HEK293 (cell line): ENCODE data around the gene WNT7B.

Source experiments
- HOXA7 ChIP-seq: sonication (generic); formaldehyde crosslinking; IDR thresholded peaks from 2 replicates; pipeline ENCODE4 v1.8.1; 2022; ENCODE audit warnings: missing genetic modification reagents, borderline replicate concordance
- HOXC10 ChIP-seq: sonication (generic); formaldehyde crosslinking; IDR thresholded peaks from 2 replicates; pipeline ENCODE4 v1.8.1; 2023; ENCODE audit warnings: mild to moderate bottlenecking, missing genetic modification reagents
- KLF8 ChIP-seq: fragments of 450-650 bp; formaldehyde crosslinking; IDR thresholded peaks from 2 replicates; pipeline ENCODE4 v1.5.1; 2016; ENCODE audit warnings: missing biosample characterization, missing genetic modification characterization
- KLF9 ChIP-seq: fragments of 450-650 bp; formaldehyde crosslinking; IDR thresholded peaks from 2 replicates; pipeline ENCODE4 v1.5.1; 2016; ENCODE audit warnings: missing biosample characterization, missing genetic modification characterization, low read depth
- SALL2 ChIP-seq: fragments of 450-650 bp; formaldehyde crosslinking; IDR thresholded peaks from 2 replicates; pipeline ENCODE4 v1.5.0; 2017; ENCODE audit warnings: missing biosample characterization, mild to moderate bottlenecking, missing genetic modification characterization, borderline replicate concordance
- SCRT2 ChIP-seq: fragments of 450-650 bp; formaldehyde crosslinking; IDR thresholded peaks from 2 replicates; pipeline ENCODE4 v1.5.1; 2016; ENCODE audit warnings: missing biosample characterization, missing genetic modification characterization
- SP3 ChIP-seq: fragments of 450-650 bp; formaldehyde crosslinking; IDR thresholded peaks from 2 replicates; pipeline ENCODE4 v1.5.1; 2016; ENCODE audit warnings: missing biosample characterization, missing genetic modification characterization
- SP7 ChIP-seq: fragments of 450-650 bp; formaldehyde crosslinking; IDR thresholded peaks from 2 replicates; pipeline ENCODE4 v1.5.1; 2016; ENCODE audit warnings: missing biosample characterization, missing genetic modification characterization
- YY1 ChIP-seq: fragments of 450-650 bp; formaldehyde crosslinking; IDR thresholded peaks from 2 replicates; pipeline ENCODE4 v1.5.1; 2018; ENCODE audit warnings: missing biosample characterization, missing genetic modification characterization
- ZBTB17 ChIP-seq: fragments of 450-650 bp; formaldehyde crosslinking; IDR thresholded peaks from 2 replicates; pipeline ENCODE4 v1.5.1; 2016; ENCODE audit warnings: missing biosample characterization, missing genetic modification characterization
- ZFHX2 ChIP-seq: fragments of 450-650 bp; formaldehyde crosslinking; conservative IDR thresholded peaks from 2 replicates; pipeline ENCODE4 v1.5.1; 2016; ENCODE audit warnings: missing biosample characterization, missing genetic modification characterization
- ZIC2 ChIP-seq: fragments of 450-650 bp; formaldehyde crosslinking; IDR thresholded peaks from 2 replicates; pipeline ENCODE4 v1.5.1; 2016; ENCODE audit warnings: missing biosample characterization, missing genetic modification characterization
- ZNF157 ChIP-seq: fragments of 450-650 bp; formaldehyde crosslinking; IDR thresholded peaks from 2 replicates; pipeline ENCODE4 v1.5.1; 2016; ENCODE audit warnings: missing biosample characterization, missing genetic modification characterization
- ZNF2 ChIP-seq: fragments of 450-650 bp; formaldehyde crosslinking; IDR thresholded peaks from 2 replicates; pipeline ENCODE4 v1.5.1; 2016; ENCODE audit warnings: missing biosample characterization, missing genetic modification characterization
- ZNF221 ChIP-seq: fragments of 450-650 bp; formaldehyde crosslinking; IDR thresholded peaks from 2 replicates; pipeline ENCODE4 v1.5.1; 2017; ENCODE audit warnings: missing biosample characterization, missing genetic modification characterization, borderline replicate concordance
- ZNF280D ChIP-seq: fragments of 450-650 bp; formaldehyde crosslinking; IDR thresholded peaks from 2 replicates; pipeline ENCODE4 v1.5.1; 2016; ENCODE audit warnings: missing biosample characterization, missing genetic modification characterization
- ZNF302 ChIP-seq: fragments of 450-650 bp; formaldehyde crosslinking; IDR thresholded peaks from 2 replicates; pipeline ENCODE4 v1.5.1; 2016; ENCODE audit warnings: missing biosample characterization, missing genetic modification characterization, low read depth
- ZNF391 ChIP-seq: fragments of 450-650 bp; formaldehyde crosslinking; IDR thresholded peaks from 2 replicates; pipeline ENCODE4 v1.5.1; 2016; ENCODE audit warnings: low read depth, missing biosample characterization, missing genetic modification characterization, borderline replicate concordance
- ZNF433 ChIP-seq: fragments of 450-650 bp; formaldehyde crosslinking; IDR thresholded peaks from 2 replicates; pipeline ENCODE4 v1.5.1; 2016; ENCODE audit warnings: missing biosample characterization, missing genetic modification characterization, low read depth
- ZNF449 ChIP-seq: fragments of 450-650 bp; formaldehyde crosslinking; IDR thresholded peaks from 2 replicates; pipeline ENCODE4 v1.5.1; 2017; ENCODE audit warnings: missing biosample characterization, mild to moderate bottlenecking, missing genetic modification characterization, moderate library complexity
- ZNF473 ChIP-seq: fragments of 450-650 bp; formaldehyde crosslinking; IDR thresholded peaks from 2 replicates; pipeline ENCODE4 v1.5.1; 2017; ENCODE audit warnings: missing biosample characterization, missing genetic modification characterization
- ZNF558 ChIP-seq: fragments of 450-650 bp; formaldehyde crosslinking; IDR thresholded peaks from 2 replicates; pipeline ENCODE4 v1.5.1; 2016; ENCODE audit warnings: missing biosample characterization, missing genetic modification characterization
- ZNF629 ChIP-seq: fragments of 450-650 bp; formaldehyde crosslinking; IDR thresholded peaks from 2 replicates; pipeline ENCODE4 v1.5.1; 2017; ENCODE audit warnings: missing biosample characterization, missing genetic modification characterization
- ZNF670 ChIP-seq: fragments of 450-650 bp; formaldehyde crosslinking; IDR thresholded peaks from 2 replicates; pipeline ENCODE4 v1.5.1; 2016; ENCODE audit warnings: missing biosample characterization, missing genetic modification characterization, low read depth
- ZNF792 ChIP-seq: fragments of 450-650 bp; formaldehyde crosslinking; IDR thresholded peaks from 2 replicates; pipeline ENCODE4 v1.5.1; 2016; ENCODE audit warnings: missing biosample characterization, missing genetic modification characterization
- ZSCAN4 ChIP-seq: fragments of 450-650 bp; formaldehyde crosslinking; IDR thresholded peaks from 2 replicates; pipeline ENCODE4 v1.5.1; 2017; ENCODE audit warnings: missing biosample characterization, missing genetic modification characterization
- TF ChIP-seq, protein P1 (sequence below): fragments of 450-650 bp; formaldehyde crosslinking; IDR thresholded peaks from 2 replicates; pipeline ENCODE4 v1.5.1; 2016; ENCODE audit warnings: missing biosample characterization, missing genetic modification characterization
- TF ChIP-seq, protein P2 (sequence below): fragments of 450-650 bp; formaldehyde crosslinking; IDR thresholded peaks from 2 replicates; pipeline ENCODE4 v1.5.1; 2016; ENCODE audit warnings: missing biosample characterization, missing genetic modification characterization
- TF ChIP-seq, protein P3 (sequence below): fragments of 450-650 bp; formaldehyde crosslinking; IDR thresholded peaks from 2 replicates; pipeline ENCODE4 v1.5.1; 2016; ENCODE audit warnings: missing biosample characterization, missing genetic modification characterization, low read depth
- TF ChIP-seq, protein P4 (sequence below): fragments of 450-650 bp; formaldehyde crosslinking; IDR thresholded peaks from 2 replicates; pipeline ENCODE4 v1.5.1; 2016; ENCODE audit warnings: missing biosample characterization, missing genetic modification characterization

WNT7B gene

DNA sequence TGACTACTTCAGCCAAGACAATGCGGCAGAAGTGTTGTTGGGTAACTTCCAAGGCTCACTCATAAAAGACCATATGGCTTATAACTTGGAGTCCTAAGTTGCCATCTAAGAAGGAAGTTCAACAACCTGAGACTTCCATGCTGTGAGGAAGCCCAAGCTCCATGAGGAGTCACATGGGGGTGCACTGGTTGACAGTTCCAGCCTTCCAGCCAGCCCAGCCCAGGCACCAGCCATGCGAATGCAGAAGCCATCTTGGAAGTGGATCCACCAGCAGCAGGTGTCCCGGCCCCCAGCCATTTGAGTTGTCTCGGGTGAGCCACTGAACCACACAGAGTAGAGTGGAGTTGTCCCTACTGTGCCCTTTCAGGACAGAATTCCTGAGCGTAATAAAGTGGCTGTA lies 32.8 kb upstream of the WNT7B start (continued):
- TF ChIP-seq ZNF280D (tag by site-specific recombination) (peak; percentile 97), ZNF670 (tag by site-specific recombination) (no peak), ZNF449 (tag by site-specific recombination) (no peak), HOXA7 (CRISPR knock-in tag) (no peak), ZNF433 (tag by site-specific recombination) (no peak), SP3 (tag by site-specific recombination) (no peak), KLF8 (tag by site-specific recombination) (0 out of 2 replicates have a peak, but pooled peaks have one; percentile 34), ZNF558 (tag by site-specific recombination) (no peak), ZSCAN4 (no peak), ZNF792 (tag by site-specific recombination) (no peak), ZNF302 (tag by site-specific recombination) (no peak), ZNF629 (tag by site-specific recombination) (peak; percentile 22; the same call in 1 of the 2 replicates), ZNF473 (tag by site-specific recombination) (no peak), ZNF391 (tag by site-specific recombination) (no peak), ZNF221 (tag by site-specific recombination) (no peak), SCRT2 (tag by site-specific recombination) (peak; percentile 61), YY1 (peak; percentile 76), ZFHX2 (tag by site-specific recombination) (no peak), ZNF157 (tag by site-specific recombination) (no peak), SALL2 (tag by site-specific recombination) (no peak), ZNF2 (tag by site-specific recombination) (no peak), SP7 (peak; percentile 32; the same call in 1 of the 2 replicates), HOXC10 (CRISPR knock-in tag) (no peak), ZIC2 (tag by site-specific recombination) (no peak), KLF9 (no peak), ZBTB17 (no peak)
- TF ChIP-seq, protein P1, sequence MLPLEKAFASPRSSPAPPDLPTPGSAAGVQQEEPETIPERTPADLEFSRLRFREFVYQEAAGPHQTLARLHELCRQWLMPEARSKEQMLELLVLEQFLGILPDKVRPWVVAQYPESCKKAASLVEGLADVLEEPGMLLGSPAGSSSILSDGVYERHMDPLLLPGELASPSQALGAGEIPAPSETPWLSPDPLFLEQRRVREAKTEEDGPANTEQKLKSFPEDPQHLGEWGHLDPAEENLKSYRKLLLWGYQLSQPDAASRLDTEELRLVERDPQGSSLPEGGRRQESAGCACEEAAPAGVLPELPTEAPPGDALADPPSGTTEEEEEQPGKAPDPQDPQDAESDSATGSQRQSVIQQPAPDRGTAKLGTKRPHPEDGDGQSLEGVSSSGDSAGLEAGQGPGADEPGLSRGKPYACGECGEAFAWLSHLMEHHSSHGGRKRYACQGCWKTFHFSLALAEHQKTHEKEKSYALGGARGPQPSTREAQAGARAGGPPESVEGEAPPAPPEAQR (tag by site-specific recombination) = no peak
- TF ChIP-seq, protein P2, sequence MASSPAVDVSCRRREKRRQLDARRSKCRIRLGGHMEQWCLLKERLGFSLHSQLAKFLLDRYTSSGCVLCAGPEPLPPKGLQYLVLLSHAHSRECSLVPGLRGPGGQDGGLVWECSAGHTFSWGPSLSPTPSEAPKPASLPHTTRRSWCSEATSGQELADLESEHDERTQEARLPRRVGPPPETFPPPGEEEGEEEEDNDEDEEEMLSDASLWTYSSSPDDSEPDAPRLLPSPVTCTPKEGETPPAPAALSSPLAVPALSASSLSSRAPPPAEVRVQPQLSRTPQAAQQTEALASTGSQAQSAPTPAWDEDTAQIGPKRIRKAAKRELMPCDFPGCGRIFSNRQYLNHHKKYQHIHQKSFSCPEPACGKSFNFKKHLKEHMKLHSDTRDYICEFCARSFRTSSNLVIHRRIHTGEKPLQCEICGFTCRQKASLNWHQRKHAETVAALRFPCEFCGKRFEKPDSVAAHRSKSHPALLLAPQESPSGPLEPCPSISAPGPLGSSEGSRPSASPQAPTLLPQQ = no peak
- TF ChIP-seq, protein P3, sequence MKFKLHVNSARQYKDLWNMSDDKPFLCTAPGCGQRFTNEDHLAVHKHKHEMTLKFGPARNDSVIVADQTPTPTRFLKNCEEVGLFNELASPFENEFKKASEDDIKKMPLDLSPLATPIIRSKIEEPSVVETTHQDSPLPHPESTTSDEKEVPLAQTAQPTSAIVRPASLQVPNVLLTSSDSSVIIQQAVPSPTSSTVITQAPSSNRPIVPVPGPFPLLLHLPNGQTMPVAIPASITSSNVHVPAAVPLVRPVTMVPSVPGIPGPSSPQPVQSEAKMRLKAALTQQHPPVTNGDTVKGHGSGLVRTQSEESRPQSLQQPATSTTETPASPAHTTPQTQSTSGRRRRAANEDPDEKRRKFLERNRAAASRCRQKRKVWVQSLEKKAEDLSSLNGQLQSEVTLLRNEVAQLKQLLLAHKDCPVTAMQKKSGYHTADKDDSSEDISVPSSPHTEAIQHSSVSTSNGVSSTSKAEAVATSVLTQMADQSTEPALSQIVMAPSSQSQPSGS (tag by site-specific recombination) = no peak
- TF ChIP-seq, protein P4, sequence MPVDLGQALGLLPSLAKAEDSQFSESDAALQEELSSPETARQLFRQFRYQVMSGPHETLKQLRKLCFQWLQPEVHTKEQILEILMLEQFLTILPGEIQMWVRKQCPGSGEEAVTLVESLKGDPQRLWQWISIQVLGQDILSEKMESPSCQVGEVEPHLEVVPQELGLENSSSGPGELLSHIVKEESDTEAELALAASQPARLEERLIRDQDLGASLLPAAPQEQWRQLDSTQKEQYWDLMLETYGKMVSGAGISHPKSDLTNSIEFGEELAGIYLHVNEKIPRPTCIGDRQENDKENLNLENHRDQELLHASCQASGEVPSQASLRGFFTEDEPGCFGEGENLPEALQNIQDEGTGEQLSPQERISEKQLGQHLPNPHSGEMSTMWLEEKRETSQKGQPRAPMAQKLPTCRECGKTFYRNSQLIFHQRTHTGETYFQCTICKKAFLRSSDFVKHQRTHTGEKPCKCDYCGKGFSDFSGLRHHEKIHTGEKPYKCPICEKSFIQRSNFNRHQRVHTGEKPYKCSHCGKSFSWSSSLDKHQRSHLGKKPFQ (tag by site-specific recombination) = no peak
